Mesenchymal stem cell (in vitro differentiated cells and primary cell): Measurements from ENCODE around the gene SSR3.
"Not testable (repeated sequence)": the region's sequence is repeated elsewhere in the genome, so short reads cannot be mapped to it uniquely, and the experiment has no call there.

Source experiments
- DNase-seq: peaks from one replicate; pipeline ENCODE4 v3.0.0-alpha.2; 2013
- H2AFZ ChIP-seq: one replicate; pipeline ENCODE4 v1.6.1; 2013; ENCODE audit warnings: low read depth, mild to moderate bottlenecking, control low read depth, inconsistent platforms, low read length, moderate library complexity
- H2AK5ac ChIP-seq: 2 replicates; pipeline ENCODE4 v1.6.1; 2013; ENCODE audit warnings: low read length, moderate library complexity, mild to moderate bottlenecking, inconsistent platforms; ENCODE audit not compliant: severe bottlenecking
- H2BK120ac ChIP-seq: one replicate; pipeline ENCODE4 v1.6.1; 2013; ENCODE audit warnings: low read depth, mild to moderate bottlenecking, inconsistent platforms, low read length, moderate library complexity
- H2BK12ac ChIP-seq, 2 experiments: one replicate each; pipeline ENCODE4 v1.6.1; 2013; ENCODE audit warnings: inconsistent platforms in 2 of 2, low read length in 2 of 2, mild to moderate bottlenecking in 2 of 2, moderate library complexity in 2 of 2, control low read depth in 1 of 2
- H2BK15ac ChIP-seq: one replicate; pipeline ENCODE4 v1.6.1; 2013; ENCODE audit warnings: mild to moderate bottlenecking, low read depth, inconsistent platforms; ENCODE audit not compliant: poor library complexity, severe bottlenecking
- H2BK5ac ChIP-seq: 2 replicates; pipeline ENCODE4 v1.6.1; 2013; ENCODE audit warnings: low read depth, mild to moderate bottlenecking, low read length, control low read depth, inconsistent platforms; ENCODE audit not compliant: poor library complexity, severe bottlenecking
- H3K14ac ChIP-seq, 2 experiments: one replicate each; pipeline ENCODE4 v1.6.1; 2013; ENCODE audit warnings: inconsistent platforms in 2 of 2, low read length in 2 of 2, control low read depth in 1 of 2, mild to moderate bottlenecking in 1 of 2, moderate library complexity in 1 of 2
- H3K18ac ChIP-seq, 2 experiments: one replicate each; pipeline ENCODE4 v1.6.1; 2013; ENCODE audit warnings: inconsistent platforms in 2 of 2, low read length in 2 of 2, control low read depth in 1 of 2, low read depth in 1 of 2, mild to moderate bottlenecking in 1 of 2
- H3K23ac ChIP-seq, 2 experiments: one replicate each; pipeline ENCODE4 v1.6.1; 2013; ENCODE audit warnings: inconsistent platforms in 2 of 2, low read length in 2 of 2, mild to moderate bottlenecking in 2 of 2, moderate library complexity in 2 of 2, control low read depth in 1 of 2
- H3K27ac ChIP-seq: 2 replicates; pipeline ENCODE4 v1.5.1; 2013; ENCODE audit warnings: mild to moderate bottlenecking, moderate library complexity, low read length, control low read depth, inconsistent platforms; ENCODE audit not compliant: poor library complexity, severe bottlenecking
- H3K27me3 ChIP-seq, 2 experiments: 2 replicates each; pipeline versions ENCODE4 v1.6.1 to v1.7.0; 2013; ENCODE audit warnings: low read length in 2 of 2, mild to moderate bottlenecking in 2 of 2, moderate library complexity in 2 of 2, control low read depth in 1 of 2, inconsistent platforms in 1 of 2; ENCODE audit not compliant: control insufficient read depth in 1 of 2, insufficient read depth in 1 of 2
- H3K36me3 ChIP-seq, 2 experiments: 2 replicates each; pipeline versions ENCODE4 v1.6.1 to v1.7.0; 2013; ENCODE audit warnings: low read length in 2 of 2, control low read depth in 1 of 2, inconsistent platforms in 1 of 2, low read depth in 1 of 2, mild to moderate bottlenecking in 1 of 2; ENCODE audit not compliant: insufficient read depth in 2 of 2, control insufficient read depth in 1 of 2
- H3K4ac ChIP-seq, 2 experiments: one replicate each; pipeline ENCODE4 v1.6.1; 2013; ENCODE audit warnings: inconsistent platforms in 2 of 2, low read length in 2 of 2, mild to moderate bottlenecking in 2 of 2, moderate library complexity in 2 of 2, control low read depth in 1 of 2, low read depth in 1 of 2
- H3K4me1 ChIP-seq: 2 replicates; pipeline ENCODE4 v1.6.1; 2013; ENCODE audit warnings: low read depth, low read length, control low read depth; ENCODE audit not compliant: control insufficient read depth, insufficient read depth
- H3K4me2 ChIP-seq: 2 replicates; pipeline ENCODE4 v1.6.1; 2013; ENCODE audit warnings: low read length, mild to moderate bottlenecking, inconsistent platforms; ENCODE audit not compliant: poor library complexity, severe bottlenecking
- H3K4me3 ChIP-seq, 2 experiments: 2 replicates each; pipeline versions ENCODE4 v1.5.1 to v1.7.0; 2013; ENCODE audit warnings: low read length in 2 of 2, mild to moderate bottlenecking in 2 of 2, control low read depth in 1 of 2, low read depth in 1 of 2; ENCODE audit not compliant: insufficient read depth in 1 of 2
- H3K79me1 ChIP-seq: replicated peaks from 2 replicates; pipeline ENCODE4 v1.6.1; 2013; ENCODE audit warnings: mild to moderate bottlenecking, control low read depth, low read length, inconsistent platforms; ENCODE audit not compliant: poor library complexity, severe bottlenecking
- H3K9ac ChIP-seq: 2 replicates; pipeline ENCODE4 v1.7.0; 2013; ENCODE audit warnings: mild to moderate bottlenecking, low read length, moderate library complexity
- H3K9me3 ChIP-seq: 2 replicates; pipeline ENCODE4 v1.7.0; 2013; ENCODE audit warnings: mild to moderate bottlenecking, low read length; ENCODE audit not compliant: control insufficient read depth
- H4K8ac ChIP-seq: one replicate; pipeline ENCODE4 v1.6.1; 2013; ENCODE audit warnings: inconsistent platforms, mild to moderate bottlenecking, low read length, moderate library complexity
- H4K91ac ChIP-seq: one replicate; pipeline ENCODE4 v1.6.1; 2013; ENCODE audit warnings: mild to moderate bottlenecking, low read length, inconsistent platforms
- WGBS: methylation state at CpG from one replicate; pipeline ENCODE4 v1.1.7; 2013; ENCODE audit warnings: mixed read lengths; 5-methylcytosine and 5-hydroxymethylcytosine counted together

SSR3 gene

GRCh38 chr3:156563900-156564682, 9.2 kb upstream of the SSR3 start:
- 83% methylated on average over 1 of the region's 1 CpG for WGBS
- no peak overlapping the region for H4K91ac ChIP-seq
- no peaks in the 10 kb centered on the region for H3K27me3 ChIP-seq
- no peak overlapping the region for H2AFZ ChIP-seq
- no peak overlapping the region for H2BK120ac ChIP-seq
- no peak overlapping the region for H2BK5ac ChIP-seq
- no peak overlapping the region for H2AK5ac ChIP-seq
- H3K14ac ChIP-seq, result no peak overlapping the region
- no peak overlapping the region for H2BK12ac ChIP-seq
- no peak overlapping the region for H3K4me3 ChIP-seq
- no peaks in the 10 kb centered on the region for H3K4me1 ChIP-seq
- H3K4me2 ChIP-seq, result no peak overlapping the region
- no peaks in the 10 kb centered on the region for H3K9me3 ChIP-seq
- no peak for DNase-seq
- no peak overlapping the region for H3K27ac ChIP-seq
- H3K9ac ChIP-seq, result no peak overlapping the region
- no peaks in the 10 kb centered on the region for H3K36me3 ChIP-seq
- no peak overlapping the region for H3K4ac ChIP-seq
- no peak overlapping the region for H3K18ac ChIP-seq
- H2BK15ac ChIP-seq, result no peak overlapping the region
- H4K8ac ChIP-seq, result no peak overlapping the region
- H3K79me1 ChIP-seq, result no peaks in the 10 kb centered on the region
- no peak overlapping the region for H3K23ac ChIP-seq

GRCh38 chr3:156562486-156562885, 7.6 kb upstream of the SSR3 start:
- not testable (repeated sequence) for H3K4me1 ChIP-seq, H3K9me3 ChIP-seq, H4K8ac ChIP-seq, H3K9ac ChIP-seq, H3K18ac ChIP-seq, H2BK5ac ChIP-seq, H3K14ac ChIP-seq, H2AFZ ChIP-seq, H3K79me1 ChIP-seq, DNase-seq, H4K91ac ChIP-seq, H2AK5ac ChIP-seq, H3K36me3 ChIP-seq, H3K4me2 ChIP-seq, H3K4me3 ChIP-seq, H3K23ac ChIP-seq, H2BK15ac ChIP-seq, H3K27ac ChIP-seq, H3K4ac ChIP-seq, H2BK120ac ChIP-seq, H3K27me3 ChIP-seq, H2BK12ac ChIP-seq
- 90% methylated on average over 8 of the region's 8 CpGs for WGBS

GRCh38 chr3:156561533-156561932, 6.6 kb upstream of the SSR3 start:
- Histone ChIP-seq H3K4me1 (no peaks in the 10 kb centered on the region), H3K36me3 (no peaks in the 10 kb centered on the region), H2BK15ac (no peak overlapping the region), H4K91ac (no peak overlapping the region), H2BK5ac (no peak overlapping the region), H3K27me3 (no peaks in the 10 kb centered on the region), H2AFZ (no peak overlapping the region), H3K4me2 (no peak overlapping the region), H3K14ac (no peak overlapping the region), H3K79me1 (no peaks in the 10 kb centered on the region), H2BK12ac (no peak overlapping the region), H3K27ac (no peak overlapping the region), H3K9me3 (no peaks in the 10 kb centered on the region), H3K23ac (no peak overlapping the region), H3K18ac (no peak overlapping the region), H2AK5ac (no peak overlapping the region), H4K8ac (no peak overlapping the region), H3K4me3 (no peak overlapping the region), H2BK120ac (no peak overlapping the region), H3K4ac (no peak overlapping the region), H3K9ac (no peak overlapping the region)
- no peak for DNase-seq
- WGBS, result 92% methylated on average over 2 of the region's 2 CpGs

- no peak overlapping the region for H2BK12ac ChIP-seq
- no peak overlapping the region for H2AFZ ChIP-seq
- H3K18ac ChIP-seq, result no peak overlapping the region
- no peaks in the 10 kb centered on the region for H3K4me1 ChIP-seq
- H2BK5ac ChIP-seq, result no peak overlapping the region
- H3K27me3 ChIP-seq, result no peaks in the 10 kb centered on the region
- H3K79me1 ChIP-seq, result no peaks in the 10 kb centered on the region
- no peak overlapping the region for H2AK5ac ChIP-seq
- H3K23ac ChIP-seq, result no peak overlapping the region
- H3K4me2 ChIP-seq, result no peak overlapping the region
- no peak overlapping the region for H3K4ac ChIP-seq
- H2BK120ac ChIP-seq, result no peak overlapping the region
- H3K14ac ChIP-seq, result no peak overlapping the region
- H3K9ac ChIP-seq, result no peak overlapping the region
- H3K36me3 ChIP-seq, result no peaks in the 10 kb centered on the region
- no peak overlapping the region for H4K8ac ChIP-seq
- no peak overlapping the region for H2BK15ac ChIP-seq
- DNase-seq, result no peak
- WGBS, result no CpG with 5 or more reads among the region's 1 CpG
- no peak overlapping the region for H3K27ac ChIP-seq
- H3K4me3 ChIP-seq, result no peak overlapping the region
- H4K91ac ChIP-seq, result no peak overlapping the region
- no peaks in the 10 kb centered on the region for H3K9me3 ChIP-seq
Observed at GRCh38 chr3:156559321-156559720, 4.4 kb upstream of the SSR3 start.
